SK-N-MC (cell line): ENCODE measurements around the gene TMOD2.

Source experiments
- DNase-seq: peaks from one replicate; pipeline ENCODE4 v3.0.0-alpha.2; 2011; ENCODE audit warnings: low read depth, low spot score
- H3K27ac ChIP-seq: fragments of 200-600 bp; sonication (generic); 2 replicates; pipeline ENCODE4 v1.5.1; 2016; ENCODE audit warnings: mixed run types
- H3K36me3 ChIP-seq: fragments of 200-600 bp; sonication (generic); 2 replicates; pipeline ENCODE4 v1.6.1; 2017; ENCODE audit warnings: antibody characterized with exemption, low read length, mixed read lengths; ENCODE audit not compliant: insufficient read depth
- H3K4me3 ChIP-seq: fragments of 200-600 bp; sonication (generic); 2 replicates; pipeline ENCODE4 v1.5.1; 2016
- H3K9ac ChIP-seq: fragments of 200-600 bp; sonication (generic); 2 replicates; pipeline ENCODE4 v1.8.0; 2017; ENCODE audit warnings: mixed run types, mixed read lengths; ENCODE audit not compliant: insufficient read length
- H3K9me3 ChIP-seq: fragments of 200-600 bp; sonication (generic); 2 replicates; pipeline ENCODE4 v1.6.1; 2017; ENCODE audit warnings: low read depth, mild to moderate bottlenecking, antibody characterized with exemption, low read length, moderate library complexity, mixed read lengths
- EZH2 ChIP-seq: fragments of 200-600 bp; sonication (generic); IDR thresholded peaks from one replicate; pipeline ENCODE4 v1.6.1; 2017; ENCODE audit warnings: antibody characterized with exemption
- FOXP2 ChIP-seq: optimal IDR thresholded peaks from 2 replicates; pipeline ENCODE3; 2011; ENCODE audit warnings: mild to moderate bottlenecking, moderate library complexity; ENCODE audit not compliant: insufficient read depth; ENCODE audit errors: extremely low read length, control extremely low read depth
- POLR2AphosphoS5 ChIP-seq: IDR thresholded peaks from 2 replicates; pipeline ENCODE4 v1.6.1; 2012; ENCODE audit warnings: mild to moderate bottlenecking, low read depth, low read length, borderline replicate concordance

Gene TMOD2

DNA sequence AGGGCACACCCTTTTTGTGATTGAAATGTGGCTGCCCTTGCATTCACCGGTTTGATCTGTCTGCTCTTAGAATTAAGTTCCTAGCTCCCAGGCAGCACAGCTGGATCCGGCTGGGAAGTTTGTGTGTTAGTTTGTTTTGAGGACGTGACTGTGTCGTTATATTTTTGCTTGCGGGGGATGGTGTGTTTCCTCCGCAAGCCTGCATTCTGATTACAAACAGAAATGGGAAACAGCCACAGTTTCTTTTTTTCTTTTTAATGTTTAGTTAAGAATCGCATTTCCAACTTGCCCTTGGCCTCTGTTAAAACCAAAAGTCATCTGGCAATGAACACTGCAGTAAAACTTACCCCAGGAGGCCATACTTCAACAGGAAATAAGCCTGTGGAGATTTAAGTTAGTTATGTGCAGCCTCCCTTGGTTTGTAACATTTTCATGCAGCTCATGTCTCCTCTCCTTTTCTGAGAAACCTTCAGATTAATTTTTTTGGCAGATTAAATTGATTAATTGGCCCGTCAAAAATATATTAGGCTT lies 78.9 kb downstream of the TMOD2 start:
- Histone ChIP-seq H3K36me3 (no peaks in the 10 kb centered on the region), H3K9me3 (no peaks in the 10 kb centered on the region), H3K9ac (peak overlapping the region; percentile 77), H3K27ac (peak overlapping the region; percentile 79), H3K4me3 (peak overlapping the region; percentile 97)
- TF ChIP-seq EZH2, result no peak
- peak; percentile 96 for TF ChIP-seq FOXP2
- peak; percentile 88 for DNase-seq

- no peaks in the 10 kb centered on the region for H3K9me3 ChIP-seq
- no peak for DNase-seq
- TF ChIP-seq EZH2 (no peak), POLR2AphosphoS5 (no peak), FOXP2 (no peak)
- H3K27ac ChIP-seq, result no peak overlapping the region
- H3K4me3 ChIP-seq, result no peak overlapping the region
- no peak overlapping the region for H3K9ac ChIP-seq
- no peaks in the 10 kb centered on the region for H3K36me3 ChIP-seq
These were observed 82.4 kb downstream of the TMOD2 start for GRCh38 chr15:51833772-51834171.

DNA sequence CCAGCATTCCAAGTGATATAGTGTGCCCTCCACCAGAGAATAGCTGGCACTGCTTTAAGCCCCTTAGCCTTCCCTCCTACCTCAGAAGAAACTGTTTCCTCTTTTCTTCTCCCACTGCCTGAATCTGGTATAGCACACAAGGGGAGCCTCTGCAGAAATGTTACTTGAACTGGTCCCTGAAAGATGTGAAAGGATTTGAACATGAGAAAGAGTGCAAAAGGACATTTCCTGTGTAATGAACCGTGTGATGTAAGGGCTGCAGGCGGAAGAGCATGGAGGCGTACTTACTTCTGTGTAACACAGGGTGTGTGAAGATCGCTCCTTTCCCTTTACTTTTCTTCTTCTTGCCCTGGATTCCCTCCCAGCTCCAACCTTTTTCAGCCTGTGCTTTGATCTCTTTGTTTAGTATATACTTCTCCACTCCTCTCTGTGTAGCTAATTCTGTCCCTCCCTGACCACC lies 86.4 kb downstream of the TMOD2 start:
- H3K36me3 ChIP-seq, result no peaks in the 10 kb centered on the region
- H3K9me3 ChIP-seq, result no peaks in the 10 kb centered on the region
- no peak for DNase-seq
- no peak overlapping the region for H3K4me3 ChIP-seq
- no peak overlapping the region for H3K9ac ChIP-seq
- H3K27ac ChIP-seq, result no peak overlapping the region
- TF ChIP-seq POLR2AphosphoS5 (no peak), FOXP2 (no peak), EZH2 (no peak)

GRCh38 chr15:51838270-51838669 lies 86.9 kb downstream of the TMOD2 start:
- Histone ChIP-seq H3K36me3 (no peaks in the 10 kb centered on the region), H3K27ac (no peak overlapping the region), H3K9ac (no peak overlapping the region), H3K4me3 (no peak overlapping the region), H3K9me3 (no peaks in the 10 kb centered on the region)
- DNase-seq, result no peak
- TF ChIP-seq FOXP2, result no peak
- no peak for TF ChIP-seq POLR2AphosphoS5
- TF ChIP-seq EZH2, result no peak

DNA sequence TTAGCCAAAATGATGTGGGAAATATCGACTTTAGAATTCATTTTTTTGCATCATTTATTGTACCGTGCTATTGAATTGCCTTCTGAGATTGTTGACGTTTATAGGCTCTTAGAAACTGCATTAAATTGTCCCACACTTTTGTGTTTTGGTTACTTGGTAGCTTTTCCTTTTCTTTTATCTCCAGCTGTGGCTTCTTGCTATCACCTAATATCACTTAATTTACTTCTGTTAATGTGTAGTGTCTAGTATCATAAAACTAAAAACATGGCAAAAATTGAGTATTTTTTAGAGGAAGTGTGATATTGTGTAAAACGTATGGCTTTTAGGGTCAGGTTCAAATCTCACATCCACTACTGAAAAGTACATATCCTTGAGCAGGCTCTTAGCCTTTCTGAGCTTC lies 89.3 kb downstream of the TMOD2 start:
- DNase-seq, result no peak
- no peaks in the 10 kb centered on the region for H3K9me3 ChIP-seq
- no peaks in the 10 kb centered on the region for H3K36me3 ChIP-seq
- H3K4me3 ChIP-seq, result no peak overlapping the region
- H3K27ac ChIP-seq, result no peak overlapping the region
- TF ChIP-seq EZH2 (no peak), POLR2AphosphoS5 (no peak), FOXP2 (no peak)
- no peak overlapping the region for H3K9ac ChIP-seq

DNA sequence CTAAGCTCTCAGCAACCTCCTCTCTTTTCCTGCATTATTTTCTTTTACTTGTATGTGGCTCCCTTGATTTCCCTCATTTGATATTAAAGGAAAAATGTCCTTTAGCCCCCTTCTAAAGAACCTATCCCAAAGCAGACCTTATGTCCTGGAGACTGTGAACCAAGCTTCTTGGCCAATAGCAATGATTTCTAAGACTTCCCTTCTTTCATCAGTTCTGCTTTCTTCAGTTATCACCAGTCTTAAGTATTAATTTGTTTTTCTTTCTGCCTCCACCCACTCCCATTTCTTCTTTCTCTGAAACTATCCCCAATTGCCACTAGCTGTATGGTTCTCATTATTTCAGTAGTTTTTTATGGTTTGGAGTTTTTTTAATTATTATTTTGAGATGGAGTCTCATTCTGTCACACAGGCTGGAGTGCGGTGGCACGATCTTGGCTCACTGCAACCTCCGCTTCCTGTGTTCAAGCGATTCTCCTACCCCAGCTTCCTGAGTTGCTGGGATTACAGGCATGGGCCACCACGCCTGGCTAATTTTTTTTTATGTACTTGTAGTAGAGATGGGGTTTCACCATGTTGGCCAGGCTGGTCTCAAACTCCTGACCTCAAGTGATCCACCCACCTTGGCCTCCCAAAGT lies 90.1 kb downstream of the TMOD2 start:
- Histone ChIP-seq H3K27ac (peak overlapping the region; percentile 27; the same call in 1 of the 2 replicates), H3K9me3 (no peaks in the 10 kb centered on the region), H3K9ac (no peak overlapping the region), H3K36me3 (no peaks in the 10 kb centered on the region), H3K4me3 (no peak overlapping the region)
- TF ChIP-seq EZH2 (no peak), POLR2AphosphoS5 (no peak), FOXP2 (no peak)
- no peak for DNase-seq

- TF ChIP-seq POLR2AphosphoS5, result no peak
- no peak for TF ChIP-seq FOXP2
- TF ChIP-seq EZH2, result no peak
- Histone ChIP-seq H3K9ac (no peak overlapping the region), H3K9me3 (no peaks in the 10 kb centered on the region), H3K27ac (peak overlapping the region; percentile 27; the same call in 1 of the 2 replicates), H3K4me3 (no peak overlapping the region), H3K36me3 (no peaks in the 10 kb centered on the region)
- no peak for DNase-seq
These were observed 90.9 kb downstream of the TMOD2 start for GRCh38 chr15:51842265-51842664.

- TF ChIP-seq POLR2AphosphoS5 (no peak), FOXP2 (no peak), EZH2 (no peak)
- DNase-seq, result no peak
- H3K9ac ChIP-seq, result no peak overlapping the region
- no peaks in the 10 kb centered on the region for H3K36me3 ChIP-seq
- no peaks in the 10 kb centered on the region for H3K9me3 ChIP-seq
- no peak overlapping the region for H3K4me3 ChIP-seq
- no peak overlapping the region for H3K27ac ChIP-seq
These were observed 91.7 kb downstream of the TMOD2 start for GRCh38 chr15:51842852-51843737.
